TTC549 (cell line): Measurements from ENCODE around the gene TTC9.

Experiments
- FAIRE-seq: peaks from 2 replicates; lab custom pipeline; 2012; peaks lifted over from hg19 to GRCh38; lab: Jason Lieb, UNC

TTC9 gene

DNA sequence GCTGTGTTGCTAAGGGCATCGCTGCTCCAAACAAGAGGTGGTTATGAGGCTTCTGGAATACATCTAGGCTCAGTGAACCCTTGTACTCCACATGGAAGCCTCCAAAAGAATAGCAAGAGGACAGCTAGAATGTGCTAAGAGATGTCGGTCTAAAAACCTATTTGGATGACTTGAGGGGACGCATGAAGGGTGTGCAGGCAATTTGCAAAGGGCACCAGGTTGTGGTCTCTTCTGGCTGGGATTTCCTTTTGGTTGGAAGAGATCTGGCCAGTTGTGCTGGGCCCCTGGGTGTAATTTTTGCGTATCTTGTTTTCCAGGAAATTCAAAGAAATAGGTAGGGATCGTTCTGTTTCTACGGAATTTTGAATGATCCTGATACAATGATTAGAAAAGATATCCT is 4.2 kb downstream of the TTC9 start:
- no peak for FAIRE-seq

DNA sequence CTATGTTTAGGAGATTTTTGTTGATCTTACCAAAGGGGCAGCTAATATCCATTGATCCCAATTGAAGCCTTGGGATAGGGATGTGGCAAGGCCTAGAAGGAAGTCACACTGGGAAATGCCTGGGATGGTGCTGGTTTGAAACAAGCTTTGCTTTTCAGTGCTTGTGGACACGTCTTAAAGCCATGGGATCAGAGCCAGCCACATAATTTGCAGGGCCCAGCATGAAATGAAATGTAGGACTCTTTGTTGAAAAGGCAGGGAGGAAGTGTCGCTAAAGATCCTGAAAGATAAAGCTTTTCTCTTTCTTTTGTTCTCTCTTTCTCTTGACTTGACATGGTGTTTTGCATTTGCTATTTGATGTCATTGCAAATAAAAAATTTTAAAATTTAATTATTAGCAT is 5.0 kb downstream of the TTC9 start:
- FAIRE-seq, result no peak

DNA sequence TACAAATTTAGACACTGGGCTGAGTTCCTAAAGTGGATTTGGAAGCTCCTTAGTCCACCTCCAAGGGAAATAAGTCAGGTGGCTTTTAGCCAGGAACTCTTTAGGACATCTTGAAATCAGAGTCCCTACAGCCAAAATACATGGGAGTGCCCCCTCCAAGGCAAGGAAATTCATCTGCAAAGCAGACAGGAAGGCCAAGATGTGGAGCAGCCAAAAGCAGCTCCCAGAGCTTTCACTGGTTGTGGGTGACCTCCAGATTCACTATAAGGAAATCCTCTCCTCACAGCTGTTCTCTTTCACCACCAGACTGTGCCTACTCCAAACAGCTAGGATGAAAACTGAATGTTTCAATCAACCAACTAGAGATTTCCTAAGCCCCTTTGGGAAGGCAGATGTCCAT is 6.6 kb downstream of the TTC9 start:
- no peak for FAIRE-seq

DNA sequence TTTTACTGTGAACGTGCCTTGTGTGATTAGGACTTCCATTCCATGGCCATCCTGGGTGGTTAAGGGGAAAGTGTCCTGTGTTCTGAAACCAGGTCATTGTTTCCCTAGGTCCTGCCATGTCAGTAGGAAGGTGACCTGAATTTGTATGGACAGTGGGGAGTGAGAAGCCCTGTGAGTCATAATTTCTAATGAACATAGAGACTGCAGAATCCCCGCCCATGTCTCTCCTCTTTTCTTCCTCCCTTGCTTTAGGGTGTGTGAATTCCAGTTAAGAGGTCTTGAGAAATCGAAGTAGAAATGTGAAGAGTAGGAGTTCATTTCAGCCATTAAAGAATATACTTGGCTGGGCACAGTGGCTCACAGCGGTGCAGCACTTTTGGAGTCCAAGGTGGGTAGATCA is 8.1 kb downstream of the TTC9 start:
- FAIRE-seq, result no peak

DNA sequence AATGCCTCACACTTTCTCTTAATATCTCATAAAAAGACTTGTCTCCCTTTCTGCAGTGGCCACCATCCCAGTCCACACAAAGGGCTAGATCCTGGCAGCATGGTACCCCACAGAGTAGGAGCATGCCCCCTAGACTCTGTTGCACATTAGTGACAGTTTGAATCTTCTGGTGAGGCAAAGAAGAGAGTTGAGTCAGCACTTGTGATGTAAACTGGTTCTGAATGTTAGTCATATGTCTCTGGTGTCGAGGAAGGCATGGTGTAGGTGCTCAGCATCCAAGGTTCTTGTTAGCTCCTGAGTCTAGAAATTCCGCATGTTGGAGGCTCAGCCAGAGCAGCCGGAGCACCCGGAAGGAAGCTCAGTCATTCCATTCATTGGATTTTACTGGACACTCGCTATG is 9.8 kb downstream of the TTC9 start:
- no peak for FAIRE-seq

DNA sequence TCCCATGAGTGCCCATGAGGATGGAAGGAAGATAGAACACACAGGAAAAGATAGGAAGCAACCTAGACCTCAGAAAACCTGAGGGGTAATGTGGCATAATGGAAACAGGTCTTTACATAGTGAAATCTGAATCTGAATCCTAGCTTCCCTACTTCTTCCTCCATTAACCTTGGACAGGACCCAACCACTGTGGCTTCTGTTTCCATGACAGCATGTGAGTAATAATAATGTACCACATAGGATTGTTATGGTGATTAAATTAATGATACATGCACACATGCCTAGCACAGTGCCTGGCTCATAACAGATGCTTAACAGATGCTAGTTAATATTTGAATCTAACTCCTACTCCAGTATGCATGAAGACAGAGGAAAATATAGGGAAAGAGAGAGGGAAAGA is 11.2 kb downstream of the TTC9 start:
- FAIRE-seq, result no peak

DNA sequence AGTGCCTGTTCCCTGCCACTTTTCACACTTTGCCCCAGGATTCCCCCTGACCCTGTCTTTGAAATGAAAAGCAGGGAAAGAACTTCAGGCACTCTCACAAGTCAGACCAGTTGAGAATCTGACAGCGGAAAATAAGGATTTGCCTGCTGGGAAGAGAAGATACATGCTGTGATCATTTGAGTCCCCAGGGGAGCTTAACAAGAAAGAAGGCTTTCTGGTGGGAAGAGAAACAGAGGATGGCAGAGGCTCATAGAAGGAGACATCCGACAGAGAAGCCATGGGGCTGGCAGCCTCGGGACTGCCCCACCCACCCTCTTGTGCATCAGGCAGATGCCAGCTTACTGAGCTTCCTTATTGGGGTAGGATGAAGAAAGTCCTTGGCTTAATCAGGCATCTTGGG is 11.9 kb downstream of the TTC9 start:
- FAIRE-seq, result no peak

DNA sequence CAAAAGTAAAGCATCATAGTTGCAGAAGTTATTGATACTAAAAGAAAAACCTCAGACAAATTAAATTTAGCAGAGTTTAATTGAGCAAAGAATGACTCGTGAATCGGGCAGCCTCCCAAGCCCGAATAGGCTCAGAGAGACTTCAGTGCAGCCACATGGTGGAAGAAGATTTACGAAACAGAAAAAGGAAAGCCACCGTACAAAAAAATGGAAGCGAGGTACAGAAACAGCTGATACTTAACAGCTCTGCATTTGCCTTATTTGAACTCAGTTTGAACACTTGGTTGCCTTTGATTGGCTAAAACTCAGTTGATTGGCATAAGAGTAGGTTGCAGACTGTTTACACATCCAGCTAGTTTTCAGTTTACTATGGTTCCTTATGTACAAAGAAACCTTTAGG is 12.9 kb downstream of the TTC9 start:
- no peak for FAIRE-seq

DNA sequence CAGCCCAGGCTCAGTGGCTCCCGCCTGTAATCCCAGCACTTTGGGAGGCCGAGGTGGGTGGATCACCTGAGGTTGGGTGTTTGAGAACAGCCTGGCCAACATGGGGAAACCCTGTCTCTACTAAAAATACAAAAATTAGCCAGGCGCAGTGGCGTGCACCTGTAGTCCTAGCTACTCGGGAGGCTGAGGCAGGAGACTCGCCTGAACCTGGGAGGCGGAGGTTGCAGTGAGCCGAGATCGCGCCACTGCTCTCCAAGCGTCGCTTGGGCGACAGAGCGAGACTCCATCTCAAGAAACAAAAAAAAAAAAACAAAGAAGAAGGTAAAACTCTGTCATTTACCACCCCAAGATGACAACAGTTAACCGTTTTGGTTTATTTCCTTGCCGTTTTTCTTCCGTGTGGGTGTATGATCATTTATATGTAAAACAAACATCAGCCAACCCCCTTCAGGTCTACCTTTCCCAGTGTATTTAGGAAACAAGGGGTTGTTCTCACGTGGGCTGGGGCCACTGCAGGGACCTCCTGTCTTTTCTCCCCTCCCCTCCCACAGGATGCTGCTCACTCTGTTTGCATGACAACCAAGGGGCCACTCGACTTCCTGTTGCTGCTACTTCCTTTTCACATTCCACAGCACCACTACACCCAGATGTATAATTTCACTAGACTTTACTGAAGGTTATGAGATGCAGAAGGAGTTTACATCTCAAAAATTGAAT is 13.6 kb downstream of the TTC9 start:
- no peak for FAIRE-seq

DNA sequence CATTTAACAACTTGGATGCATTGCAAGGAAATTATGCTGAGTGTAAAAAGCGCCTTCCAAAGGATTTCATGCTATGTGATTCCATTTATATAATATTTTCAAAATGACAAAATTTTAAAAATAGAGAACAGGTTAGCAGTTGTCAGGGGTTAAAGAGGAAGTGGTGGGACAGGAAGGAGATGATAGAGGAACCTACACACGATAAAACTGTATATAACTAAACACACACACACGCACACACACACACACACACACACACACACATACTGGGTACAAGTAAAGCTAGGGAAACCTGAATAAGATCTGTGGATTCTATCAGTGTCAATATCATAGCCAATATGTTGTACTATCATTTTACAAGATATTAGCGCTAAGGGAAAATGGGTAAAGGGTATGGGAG is 17.2 kb downstream of the TTC9 start:
- FAIRE-seq, result no peak

DNA sequence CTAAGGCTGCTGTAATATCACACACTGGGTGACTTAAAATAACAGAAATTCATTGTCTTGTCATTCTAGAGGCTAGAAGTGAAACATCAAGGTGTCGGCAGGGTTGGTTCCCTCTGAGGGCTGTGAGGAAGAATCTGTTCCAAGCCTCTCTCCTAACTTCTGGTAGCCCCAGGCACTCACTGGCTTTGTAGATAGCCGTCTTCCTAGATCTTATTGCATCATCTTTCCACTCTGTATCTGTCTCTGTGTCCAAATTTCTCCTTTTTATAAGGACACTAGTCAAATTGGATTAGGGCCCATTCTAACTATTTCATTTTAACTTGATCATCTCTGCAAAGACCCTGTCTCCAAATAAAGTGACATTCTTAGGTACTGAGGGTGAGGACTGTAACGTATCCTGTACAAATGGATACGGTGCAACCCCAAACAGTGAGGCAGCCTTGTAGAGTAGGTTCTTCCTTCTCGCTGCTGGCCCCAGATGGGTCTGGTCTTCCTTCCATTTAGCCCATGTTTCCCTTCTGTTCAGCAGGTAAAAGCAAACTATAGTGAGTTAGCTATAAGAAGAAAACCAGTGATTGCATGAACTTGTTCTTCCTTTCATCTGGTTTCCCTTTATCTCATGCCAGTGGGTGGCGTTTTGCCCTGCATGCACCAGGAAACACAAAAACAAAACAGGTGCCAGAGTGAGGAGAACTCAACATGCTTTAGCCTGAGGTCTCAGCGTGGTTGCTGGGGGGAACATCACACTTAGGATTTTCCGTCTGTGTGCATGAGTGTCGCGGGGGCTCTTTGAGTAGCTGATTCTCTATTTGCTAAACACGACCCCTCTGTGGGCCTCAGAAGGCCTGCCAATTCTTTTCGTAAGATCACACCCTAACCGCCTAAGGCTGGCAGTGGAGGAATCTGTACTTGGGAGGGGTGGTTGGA is 19.5 kb downstream of the TTC9 start:
- no peak for FAIRE-seq

DNA sequence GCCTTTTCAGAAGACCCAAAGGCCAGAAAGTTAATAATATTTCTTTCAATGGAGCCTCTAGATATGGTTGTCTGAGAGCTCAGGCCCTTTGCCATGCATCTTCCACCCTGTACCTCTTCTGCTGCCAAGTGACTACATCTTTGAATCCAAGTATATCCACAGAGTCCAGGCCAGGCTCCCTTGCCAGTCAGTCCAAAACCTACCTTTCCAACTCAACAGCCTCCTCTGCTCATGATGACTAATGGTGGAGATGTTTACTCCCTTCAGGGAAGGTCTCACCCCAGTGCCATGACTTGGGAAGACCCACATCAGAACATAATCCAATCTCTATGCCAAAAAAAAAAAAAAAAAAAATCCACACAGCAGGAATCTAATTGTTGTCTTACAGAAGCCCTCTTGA is 20.4 kb downstream of the TTC9 start:
- no peak for FAIRE-seq

DNA sequence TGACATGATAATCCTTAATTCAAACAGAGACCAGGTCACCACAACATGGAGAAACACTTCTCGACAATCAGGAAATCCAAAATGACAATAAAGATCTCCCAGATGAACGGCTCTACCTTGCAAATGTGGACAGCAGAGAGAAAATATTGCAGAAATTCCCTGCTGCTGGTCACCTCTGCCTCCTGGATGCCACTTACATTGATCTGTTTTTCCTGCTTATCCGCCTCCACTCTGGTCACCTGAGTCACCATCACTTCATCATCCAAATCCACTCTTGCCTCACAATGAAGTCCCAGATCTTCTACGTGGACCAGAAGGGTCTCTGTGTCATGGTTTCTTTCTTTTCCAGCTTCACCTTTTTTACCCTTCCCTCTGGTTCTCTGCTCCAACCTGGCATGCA is 21.1 kb downstream of the TTC9 start:
- FAIRE-seq, result no peak

DNA sequence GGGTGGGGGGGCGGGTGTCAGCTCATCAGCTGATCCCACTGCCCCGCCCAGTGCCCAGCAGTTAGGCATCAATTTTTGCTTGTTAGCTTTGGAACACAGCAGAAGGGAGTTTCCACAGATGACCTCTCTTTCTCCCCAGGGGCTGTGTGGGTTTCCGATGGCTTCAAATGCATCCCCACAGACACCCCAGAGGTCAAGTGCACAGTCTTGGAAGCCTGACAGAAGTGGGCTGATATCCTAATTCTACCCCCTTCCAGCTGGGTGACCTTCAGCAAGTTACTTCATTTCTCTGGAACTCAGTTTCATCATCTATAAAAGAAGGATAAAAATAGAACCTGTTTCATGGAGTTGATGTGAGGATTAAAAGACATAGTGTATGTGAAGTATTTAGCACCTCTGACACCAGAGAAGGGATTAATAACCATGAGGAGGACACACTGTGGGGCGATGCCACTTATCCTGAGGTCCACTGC is 22.0 kb downstream of the TTC9 start:
- FAIRE-seq, result no peak

DNA sequence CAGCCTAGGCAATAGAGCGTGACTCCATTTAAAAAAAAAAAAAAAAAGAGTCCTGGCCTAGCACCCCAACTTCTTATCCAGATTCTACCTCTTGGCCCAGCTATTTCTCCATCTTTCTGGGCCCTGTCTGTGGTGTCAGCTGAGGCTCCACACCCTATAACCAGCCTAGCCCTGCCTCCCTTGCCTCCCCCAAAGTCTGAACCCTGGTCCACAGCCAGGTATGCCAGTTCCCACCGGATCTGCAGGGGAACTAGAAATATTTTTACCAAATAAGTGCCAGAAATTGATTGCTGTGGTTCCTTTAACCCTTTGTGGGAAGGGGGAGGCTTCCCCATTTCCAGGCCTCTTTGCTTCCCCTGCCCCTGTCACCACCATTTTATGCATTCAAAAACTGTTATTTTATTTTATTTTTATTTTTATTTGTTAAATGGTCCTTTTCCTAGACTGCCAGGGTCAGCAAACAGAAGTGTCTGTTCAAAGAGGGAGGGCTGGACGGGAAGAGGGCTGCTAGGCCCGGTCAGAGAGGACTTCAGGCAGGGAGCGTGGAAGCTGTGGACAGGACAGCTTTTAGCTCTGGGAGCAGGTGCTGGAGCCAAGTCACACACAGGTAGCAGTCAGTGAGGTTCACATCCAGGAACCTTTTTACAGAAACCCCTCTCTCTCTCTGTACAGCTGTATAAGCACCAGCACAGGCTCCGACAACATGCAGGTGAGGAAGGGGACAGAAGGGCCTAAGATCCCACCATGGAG is 23.2 kb downstream of the TTC9 start:
- no peak for FAIRE-seq

DNA sequence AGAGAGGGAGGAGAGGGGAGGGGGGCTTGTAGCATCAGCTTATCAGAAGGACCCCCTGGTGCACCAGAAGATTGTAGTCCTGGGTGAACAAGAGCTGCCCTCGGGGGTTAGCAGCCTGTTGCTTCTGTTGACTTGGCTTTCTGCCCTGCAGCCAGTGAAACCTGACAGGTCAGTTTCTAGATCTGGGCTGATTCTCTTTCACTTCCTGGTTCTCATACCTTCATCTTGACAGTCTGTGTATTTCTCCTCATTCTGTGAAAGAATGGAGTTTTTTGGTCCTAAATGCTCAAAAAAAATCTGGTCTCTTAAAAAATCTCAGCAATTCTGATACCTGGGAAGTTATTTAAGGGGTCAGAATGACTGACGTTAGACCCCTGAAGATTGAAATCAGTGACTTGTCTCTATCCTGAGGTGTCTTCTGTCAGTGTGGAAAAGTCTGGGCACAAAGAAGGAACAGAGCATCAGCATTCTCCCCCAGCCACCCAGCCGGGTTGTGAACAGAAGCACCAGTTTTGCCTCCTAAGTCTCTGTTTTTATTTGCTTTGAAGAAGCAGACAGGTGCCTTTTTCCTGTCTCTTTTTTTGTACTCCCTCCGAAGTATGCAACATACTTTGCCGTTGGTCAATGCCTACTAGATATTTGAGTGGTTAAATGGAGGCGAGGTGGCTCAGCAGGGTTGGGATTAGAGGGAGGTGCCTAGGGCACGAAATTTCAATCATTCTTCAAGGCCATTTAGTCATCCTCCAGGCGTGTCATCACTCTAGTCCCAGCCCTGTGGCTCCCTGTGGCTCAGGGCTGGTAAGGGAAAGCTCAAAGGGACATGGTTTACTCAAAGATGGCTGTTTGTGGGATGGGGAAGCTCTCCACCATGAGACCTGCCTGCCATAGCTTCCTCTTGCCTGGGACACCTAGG is 24.0 kb downstream of the TTC9 start:
- no peak for FAIRE-seq

DNA sequence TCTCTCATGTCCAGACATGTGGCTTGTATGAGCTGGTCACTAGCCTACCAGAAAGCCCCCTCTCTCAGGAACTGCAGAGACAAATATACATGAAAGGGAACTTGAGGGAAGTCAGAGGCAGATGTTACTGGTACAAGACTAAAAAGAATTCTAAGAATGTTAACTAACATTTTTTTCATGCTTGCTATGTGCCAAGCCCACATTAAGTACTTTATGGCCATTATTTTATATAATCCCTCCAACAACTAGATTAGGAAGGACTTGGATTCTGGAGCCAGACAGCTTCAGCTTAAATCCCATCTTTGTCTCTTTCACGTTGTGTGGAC is 24.6 kb downstream of the TTC9 start:
- FAIRE-seq, result no peak

DNA sequence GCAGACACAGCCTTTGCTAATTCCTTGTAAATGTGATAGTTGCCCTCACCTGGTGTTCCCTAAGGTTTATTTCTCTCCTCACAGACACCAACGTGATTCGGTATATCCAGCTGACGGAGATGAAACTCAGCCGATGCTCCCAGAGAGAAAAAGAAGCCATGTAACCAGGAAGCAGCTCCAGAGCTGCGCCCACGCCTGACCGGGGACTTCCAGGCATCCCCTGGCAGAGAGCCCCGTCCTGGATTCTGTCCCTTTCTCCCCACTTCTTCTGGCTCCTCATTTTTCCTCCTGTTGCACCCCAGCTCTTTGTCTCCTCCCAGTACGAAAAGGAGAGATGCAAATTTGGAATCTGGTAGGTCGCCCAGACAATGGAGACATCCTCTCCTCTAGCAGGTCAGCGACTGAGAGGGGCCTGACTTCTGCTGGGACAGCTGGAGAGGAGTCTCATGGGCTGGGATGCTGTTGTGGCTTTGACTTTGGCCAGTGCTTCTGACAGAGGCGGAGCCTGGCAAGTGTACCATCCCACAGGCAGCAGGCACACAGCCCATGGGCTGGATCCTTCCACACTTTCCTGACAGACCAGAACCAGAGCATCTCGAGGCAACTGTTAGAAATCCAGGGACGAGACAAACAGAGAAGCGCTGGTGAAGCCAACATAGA is 29.4 kb downstream of the TTC9 start:
- no peak for FAIRE-seq

DNA sequence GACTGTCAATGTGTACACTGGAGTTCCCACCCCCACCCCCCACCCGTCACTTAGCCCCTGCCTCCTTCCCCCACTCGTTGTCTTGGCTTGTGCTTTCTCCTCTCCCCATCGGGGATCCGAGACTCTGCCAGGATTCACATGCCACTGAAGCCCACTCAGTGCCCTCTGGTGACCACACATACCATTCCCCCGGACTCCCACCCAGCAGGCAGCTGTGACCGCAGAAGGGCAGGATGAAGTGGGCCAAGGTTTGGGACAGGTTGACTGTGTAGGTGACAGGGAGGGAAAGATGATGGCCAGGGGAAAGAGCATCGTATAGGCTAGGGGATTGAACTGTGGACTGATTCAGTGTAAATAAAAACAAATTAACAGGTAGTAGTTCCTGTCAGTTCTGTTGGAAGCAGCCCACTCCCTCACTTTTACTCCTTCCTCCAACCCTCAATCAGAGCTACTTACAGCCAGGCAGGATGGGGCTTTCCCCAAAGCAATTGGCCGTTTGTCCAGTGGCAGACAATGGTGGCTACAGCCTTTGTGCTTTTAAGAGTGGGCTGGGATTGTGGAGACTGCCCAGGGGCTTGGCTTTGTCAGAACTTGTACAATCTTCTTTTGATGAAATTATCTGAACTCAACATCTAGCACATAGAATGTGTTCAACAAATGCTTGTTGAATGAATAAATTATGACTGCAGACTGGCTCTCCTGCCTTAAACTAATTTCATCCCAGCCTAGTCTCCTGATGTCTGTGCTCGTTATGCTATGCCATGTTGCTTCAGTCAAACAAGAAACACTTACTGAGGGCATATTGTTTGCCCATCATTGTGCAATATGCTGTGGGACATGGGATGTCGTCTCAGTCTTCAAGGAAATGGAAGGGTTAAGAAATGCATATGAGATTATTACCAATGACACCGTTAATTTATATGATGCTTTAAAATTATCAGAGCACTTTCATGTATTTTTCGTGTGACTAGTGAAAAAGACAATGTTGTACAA is 30.2 kb downstream of the TTC9 start:
- no peak for FAIRE-seq

DNA sequence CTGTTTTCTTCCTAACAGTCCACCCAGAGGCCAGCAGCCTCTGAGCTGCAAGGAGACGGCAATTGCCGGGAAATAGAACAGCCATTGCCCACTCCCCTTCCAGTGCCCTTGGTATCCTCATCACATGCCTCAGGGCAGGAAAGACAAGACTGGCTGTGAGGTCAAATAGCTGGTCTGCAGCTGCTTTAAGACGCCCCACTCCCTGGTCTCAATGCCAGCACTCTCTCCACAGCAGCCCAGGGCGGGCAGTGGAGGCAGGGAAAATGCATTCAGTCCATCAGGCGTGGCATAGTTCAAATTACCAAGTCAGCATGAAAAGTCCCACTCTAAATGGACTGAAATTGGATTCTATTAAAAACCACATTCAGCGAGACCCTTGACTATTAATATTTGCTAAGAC is 35.6 kb downstream of the TTC9 start:
- no peak for FAIRE-seq
